NK-92 treated with Interleukin-12 subunit alpha and Interleukin-12 subunit beta, amount 100 ng/mL, for 24 hours (cell line): ENCODE data around the gene PLEKHA7.

ENCODE experiments used
- DNase-seq: peaks from one replicate; lab custom pipeline; 2025; lab: John Stamatoyannopoulos, UW

Gene PLEKHA7

DNA sequence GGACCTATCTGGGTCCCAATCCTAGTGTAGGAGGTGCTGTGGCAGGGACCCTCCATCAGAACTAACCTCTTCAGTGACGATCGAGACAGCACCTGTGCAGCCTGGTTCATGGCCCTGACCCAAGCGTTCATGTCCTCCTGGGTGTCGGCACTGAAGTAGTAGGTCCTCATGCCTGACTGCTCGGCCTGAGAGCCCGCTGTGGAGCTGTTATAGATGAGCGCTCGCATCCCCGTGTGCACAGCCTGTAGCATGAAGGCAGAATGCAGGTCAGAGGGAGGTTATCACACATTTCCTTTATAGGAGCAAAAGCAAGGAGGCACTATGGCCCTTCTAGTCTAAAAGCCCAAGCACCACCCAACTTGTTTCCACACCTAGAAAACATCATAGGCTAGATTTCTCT lies 172.7 kb downstream of the PLEKHA7 start:
- DNase-seq: no peak

DNA sequence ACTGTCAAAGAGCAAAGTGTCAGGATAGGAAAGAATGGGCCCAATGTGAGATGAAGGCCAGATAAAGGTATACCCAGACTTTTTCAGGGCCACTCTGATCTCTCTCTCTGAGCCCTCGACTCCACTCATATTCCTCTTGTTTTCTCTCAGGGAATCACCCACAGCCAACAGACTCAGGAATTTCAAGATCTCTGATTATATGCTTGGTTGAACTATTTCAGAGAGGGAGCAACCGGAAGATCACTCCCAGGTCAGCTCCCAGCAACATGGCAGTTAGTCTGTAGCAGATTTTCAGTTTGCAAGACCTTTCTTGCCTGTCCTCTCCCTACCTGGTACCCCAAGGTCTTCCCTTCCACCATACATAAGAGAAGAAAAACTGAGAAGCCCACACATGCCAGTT lies 173.3 kb downstream of the PLEKHA7 start:
- DNase-seq: no peak

DNA sequence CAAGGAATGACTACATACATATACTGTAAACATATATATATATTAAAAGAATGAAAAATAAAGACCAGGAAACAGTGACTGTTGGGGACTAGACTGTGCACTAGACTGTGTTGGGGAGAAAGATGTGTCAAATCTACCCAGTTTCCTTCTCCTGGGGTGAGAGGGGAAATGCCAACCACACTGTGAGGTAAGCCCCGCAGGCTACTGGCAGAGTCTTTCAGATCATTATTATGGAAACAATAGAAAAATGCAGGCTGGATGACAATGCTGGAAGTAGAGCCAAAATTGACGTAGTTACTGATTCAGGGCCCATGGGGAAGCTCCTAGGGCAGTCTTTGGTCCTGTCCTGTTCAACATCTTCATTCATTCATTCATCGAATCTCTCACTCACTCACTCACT lies 174.4 kb downstream of the PLEKHA7 start:
- DNase-seq: no peak

DNA sequence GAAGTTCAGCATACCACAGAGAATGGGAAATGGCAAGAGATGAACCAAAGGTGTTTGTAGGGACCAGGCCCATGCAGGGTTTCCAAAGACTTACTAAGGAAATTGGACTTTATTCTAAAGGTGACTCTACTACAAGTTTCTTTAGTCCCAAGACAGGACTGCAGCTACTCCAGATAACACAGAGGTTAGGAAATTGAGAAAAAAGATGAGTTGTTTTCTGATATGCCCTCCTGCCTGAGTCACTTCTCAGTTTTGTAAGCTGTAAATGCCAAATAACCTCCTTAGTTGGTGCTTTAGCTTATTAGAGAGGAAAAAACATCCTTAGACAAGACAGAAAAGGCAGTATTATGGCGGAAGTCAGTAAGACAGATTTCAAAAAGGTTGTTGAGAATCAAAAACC lies 179.8 kb downstream of the PLEKHA7 start:
- DNase-seq: no peak

DNA sequence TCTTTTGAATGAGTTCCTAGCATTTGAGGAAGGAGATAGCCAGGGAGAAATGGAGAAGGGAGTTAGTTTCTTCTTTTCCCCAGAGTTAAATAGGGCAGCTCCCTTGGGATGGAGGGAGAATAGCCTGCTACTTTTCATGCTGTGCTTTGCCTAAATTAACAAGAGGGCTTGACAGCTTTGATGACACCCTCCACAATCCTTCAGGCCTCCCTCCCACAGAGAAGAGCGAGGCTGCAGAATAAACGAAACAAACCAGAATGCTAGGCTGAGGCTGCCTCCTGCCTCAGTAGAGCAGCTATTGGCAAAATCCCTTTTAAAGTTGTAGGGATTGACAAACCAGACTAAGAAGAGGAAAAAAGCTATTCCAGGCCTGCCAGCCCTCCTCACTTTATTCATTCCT lies 181.2 kb downstream of the PLEKHA7 start:
- no peak for DNase-seq

DNA sequence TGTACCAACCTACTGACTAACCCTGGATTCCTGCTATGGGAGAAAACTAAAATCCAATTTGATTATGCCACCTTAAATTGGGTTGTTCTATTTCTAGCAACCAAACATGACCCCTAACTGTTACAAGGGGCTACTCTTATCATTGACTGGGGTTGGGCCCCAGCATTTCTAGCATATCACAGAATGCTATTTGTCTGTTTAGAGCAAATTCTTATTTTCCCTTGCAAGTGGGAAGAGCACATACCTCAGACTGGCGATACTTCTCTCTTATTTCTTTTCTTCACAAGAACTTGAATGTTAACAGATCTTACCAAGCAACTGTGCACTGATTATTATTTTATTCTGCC lies 182.0 kb downstream of the PLEKHA7 start:
- DNase-seq: no peak

DNA sequence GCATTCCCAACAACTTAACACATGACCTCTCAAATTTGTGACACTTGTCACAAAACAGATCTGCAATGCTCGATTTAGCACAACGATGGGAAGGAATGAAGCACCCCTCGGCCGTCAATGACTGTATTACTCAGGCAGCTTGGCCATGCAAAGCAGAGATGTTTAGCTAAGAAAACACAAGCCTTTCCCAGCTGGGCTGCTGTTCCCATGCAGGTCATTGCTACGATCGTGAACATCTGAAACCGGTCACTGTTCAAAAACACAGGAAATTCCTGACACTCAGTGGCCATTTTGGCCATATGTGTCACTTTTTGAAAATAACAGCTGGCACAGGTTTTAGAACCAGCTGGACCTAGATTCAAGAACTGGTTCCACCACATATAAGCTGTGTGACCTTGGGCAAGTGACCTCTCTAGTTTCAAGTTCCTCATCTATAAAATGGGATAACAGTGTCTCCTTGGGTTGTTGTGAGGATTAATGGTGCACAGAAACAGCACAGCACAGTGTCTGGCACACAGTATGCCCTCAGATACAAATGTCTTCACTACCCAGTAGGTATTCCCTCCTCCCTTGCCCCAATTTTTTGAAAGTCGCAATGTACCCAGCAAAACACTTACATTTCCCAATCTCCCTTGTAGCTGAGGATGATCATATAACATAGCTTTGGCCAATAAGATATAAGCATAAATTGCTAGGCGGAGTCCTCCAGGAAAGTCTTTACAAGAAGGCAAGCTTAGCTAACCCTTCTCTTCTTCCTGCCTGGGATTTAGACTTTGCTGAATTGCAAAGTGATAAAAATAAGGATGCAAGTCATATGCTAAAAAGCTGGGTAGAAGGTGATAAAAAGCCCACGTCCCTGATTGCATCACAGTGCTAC lies 182.7 kb downstream of the PLEKHA7 start:
- no peak for DNase-seq

DNA sequence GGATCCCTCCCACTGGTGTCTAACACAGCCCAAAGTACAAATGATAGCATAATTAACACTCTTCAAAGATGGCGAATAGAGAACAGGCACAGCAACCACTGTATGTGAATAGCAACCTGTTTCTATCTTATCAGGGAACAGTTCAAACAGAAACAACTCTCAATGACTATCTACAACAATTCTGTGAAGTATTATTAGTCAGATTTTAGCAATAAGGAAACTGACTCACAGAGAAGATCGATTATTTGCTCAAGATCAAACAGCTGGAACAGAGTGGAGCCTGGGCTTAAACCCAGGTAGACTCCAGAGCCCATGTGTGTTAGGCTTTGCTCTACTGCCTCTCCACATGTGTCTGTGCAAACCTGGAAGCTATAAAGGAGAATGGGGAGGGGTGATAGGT lies 187.1 kb downstream of the PLEKHA7 start:
- no peak for DNase-seq

DNA sequence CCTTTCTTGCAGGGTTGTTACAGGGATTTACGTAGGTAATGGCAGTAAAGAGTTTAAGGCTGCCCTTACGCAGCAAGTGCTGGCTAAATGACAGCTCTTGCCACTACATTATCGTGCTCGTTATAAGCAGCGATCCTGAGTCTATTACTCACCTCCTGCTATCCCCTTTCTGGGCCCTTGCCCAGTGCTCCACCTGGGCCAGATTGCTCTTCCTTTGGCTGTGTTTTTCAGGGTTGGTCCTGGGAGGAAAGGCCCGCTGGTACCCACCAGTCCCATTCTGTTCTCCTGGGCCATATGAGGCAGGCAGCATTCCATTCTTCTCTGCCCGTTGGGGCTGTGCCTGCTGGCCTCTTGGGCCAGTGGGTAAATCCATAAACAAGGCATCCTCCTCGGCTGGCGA lies 188.2 kb downstream of the PLEKHA7 start:
- DNase-seq: no peak

DNA sequence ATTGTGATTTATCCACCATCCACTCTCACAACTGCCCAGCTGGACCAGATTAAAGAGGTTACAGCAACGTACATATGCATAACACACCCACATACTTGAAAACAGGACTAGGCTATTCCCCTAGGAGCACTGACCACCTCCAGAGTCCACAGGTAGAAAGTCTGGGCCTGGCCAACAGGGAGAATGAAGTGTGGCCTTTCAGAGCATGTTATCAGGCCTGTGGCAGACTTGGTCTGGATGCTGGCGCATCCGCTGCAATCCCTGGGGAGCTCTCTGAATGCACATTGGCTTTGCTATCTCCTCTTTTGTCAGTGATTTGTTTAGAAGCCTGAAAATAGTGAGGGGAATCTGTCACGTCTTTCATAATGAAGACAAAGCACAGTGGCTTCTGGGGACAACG lies 189.1 kb downstream of the PLEKHA7 start:
- DNase-seq: no peak

DNA sequence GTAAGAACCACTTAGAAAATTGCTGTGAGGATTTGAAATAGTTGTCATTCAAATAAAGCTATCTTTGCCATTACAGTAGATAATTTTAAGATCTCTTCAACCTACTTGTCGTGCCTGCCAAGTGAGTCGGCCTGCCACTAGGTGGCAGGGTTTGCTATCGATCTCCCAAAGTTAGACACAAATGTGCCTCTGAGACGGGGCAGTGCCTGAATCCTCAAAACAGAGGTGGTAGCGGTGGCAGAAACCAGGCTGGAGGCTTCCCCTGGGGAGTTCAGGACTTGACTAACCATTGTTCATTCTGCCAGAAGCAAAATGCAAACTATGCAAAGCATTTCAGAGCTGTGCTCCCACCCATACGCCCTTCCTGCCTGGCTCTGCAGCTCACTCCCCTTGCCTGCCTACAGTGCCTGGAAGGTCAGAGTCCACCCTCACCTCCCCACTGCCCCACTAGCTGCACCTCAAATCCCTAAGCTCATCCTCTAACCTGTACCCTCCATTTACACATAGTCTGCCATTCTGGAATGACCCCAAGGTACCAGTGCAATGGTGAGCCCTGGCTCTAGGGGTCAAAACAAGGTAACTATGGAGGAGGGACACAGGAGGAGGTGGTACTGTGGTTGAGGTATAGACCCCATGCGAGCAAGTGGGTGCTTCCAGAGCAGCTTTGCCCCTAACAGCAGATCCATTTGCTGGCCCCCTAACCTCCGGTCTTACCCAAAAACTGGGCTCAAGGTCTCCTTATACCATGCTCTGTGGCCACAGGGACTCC lies 193.7 kb downstream of the PLEKHA7 start:
- DNase-seq: peak; percentile 18

DNA sequence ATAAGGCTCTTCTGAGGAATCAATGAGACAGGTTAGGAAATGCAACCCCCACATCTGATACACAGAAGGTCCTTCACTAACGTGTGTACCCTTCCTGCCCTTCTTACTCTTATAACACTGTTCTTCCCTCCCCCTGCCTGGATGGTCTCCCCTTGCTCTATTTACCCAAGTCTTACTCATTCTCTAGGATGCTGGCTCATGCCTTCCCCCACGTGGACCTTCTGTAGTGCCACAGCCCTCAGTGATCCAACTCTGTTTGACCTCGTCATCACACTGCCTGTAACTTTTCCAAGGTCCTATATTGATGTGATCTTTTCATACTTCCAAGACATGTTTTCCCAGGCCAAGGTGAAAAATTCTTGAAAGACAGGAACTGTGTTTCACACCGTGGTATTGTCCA lies 195.9 kb downstream of the PLEKHA7 start:
- DNase-seq: no peak

DNA sequence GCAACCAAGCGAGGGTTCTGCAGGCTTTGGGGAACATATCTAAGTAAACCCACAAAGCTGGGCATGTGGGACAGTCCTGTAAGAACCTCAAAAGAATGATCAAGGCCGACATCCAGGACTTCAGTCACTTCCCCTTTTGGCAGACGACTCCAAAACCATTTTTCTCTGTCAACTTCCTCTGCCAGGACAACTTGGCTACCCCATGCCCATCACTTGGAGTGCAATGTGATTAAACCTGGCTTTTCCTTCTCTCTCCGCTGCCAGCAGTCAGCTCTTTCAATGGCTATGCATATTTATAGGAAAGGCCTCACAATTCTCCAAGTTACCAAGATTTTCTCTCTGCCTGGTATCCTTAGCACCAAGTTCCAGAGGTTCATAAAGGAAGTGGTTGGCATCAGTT lies 196.9 kb downstream of the PLEKHA7 start:
- DNase-seq: no peak

DNA sequence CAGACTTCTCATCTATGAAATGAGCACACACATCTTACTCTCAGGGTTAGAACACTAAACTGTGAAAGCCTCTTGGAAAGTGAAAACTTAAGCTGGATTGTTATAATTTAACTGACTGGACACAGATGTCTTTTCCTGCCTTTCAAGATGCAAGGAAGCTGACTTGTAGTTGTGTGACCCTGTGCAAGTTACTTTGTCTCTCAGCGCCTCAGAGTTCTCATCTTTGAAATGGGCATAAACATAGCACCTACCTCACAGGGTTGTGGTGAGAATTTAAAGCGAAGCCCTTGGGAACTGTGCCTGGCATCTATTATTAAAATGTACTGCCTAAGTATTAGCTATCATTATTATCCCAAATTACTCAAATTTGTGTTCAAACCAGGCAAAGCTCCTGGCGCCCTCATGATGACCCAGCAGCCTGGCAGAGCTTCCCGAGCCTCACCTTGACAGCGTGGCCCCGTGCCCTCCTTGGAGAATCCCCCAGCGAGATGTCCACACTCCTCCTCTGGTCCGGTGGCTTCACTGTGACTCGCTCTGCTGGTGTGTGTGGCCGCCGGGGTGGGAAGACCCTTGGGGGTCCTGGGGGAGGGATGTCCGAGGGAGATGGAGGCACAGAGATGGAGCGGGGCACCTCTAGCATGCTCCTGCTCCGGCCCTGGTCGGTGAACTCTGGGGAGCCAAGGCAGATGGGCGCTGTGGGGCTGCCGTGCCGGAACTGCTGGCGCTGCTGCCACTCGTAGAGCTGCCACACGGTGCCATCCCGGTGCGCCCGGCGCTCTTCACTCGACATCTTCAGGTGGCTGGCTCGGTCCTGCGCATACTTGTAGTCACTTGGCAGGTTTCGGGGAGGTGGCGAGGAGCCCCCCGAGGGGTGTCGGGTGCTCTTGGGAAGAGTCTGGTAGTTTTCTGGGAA lies 197.6 kb downstream of the PLEKHA7 start:
- no peak for DNase-seq

DNA sequence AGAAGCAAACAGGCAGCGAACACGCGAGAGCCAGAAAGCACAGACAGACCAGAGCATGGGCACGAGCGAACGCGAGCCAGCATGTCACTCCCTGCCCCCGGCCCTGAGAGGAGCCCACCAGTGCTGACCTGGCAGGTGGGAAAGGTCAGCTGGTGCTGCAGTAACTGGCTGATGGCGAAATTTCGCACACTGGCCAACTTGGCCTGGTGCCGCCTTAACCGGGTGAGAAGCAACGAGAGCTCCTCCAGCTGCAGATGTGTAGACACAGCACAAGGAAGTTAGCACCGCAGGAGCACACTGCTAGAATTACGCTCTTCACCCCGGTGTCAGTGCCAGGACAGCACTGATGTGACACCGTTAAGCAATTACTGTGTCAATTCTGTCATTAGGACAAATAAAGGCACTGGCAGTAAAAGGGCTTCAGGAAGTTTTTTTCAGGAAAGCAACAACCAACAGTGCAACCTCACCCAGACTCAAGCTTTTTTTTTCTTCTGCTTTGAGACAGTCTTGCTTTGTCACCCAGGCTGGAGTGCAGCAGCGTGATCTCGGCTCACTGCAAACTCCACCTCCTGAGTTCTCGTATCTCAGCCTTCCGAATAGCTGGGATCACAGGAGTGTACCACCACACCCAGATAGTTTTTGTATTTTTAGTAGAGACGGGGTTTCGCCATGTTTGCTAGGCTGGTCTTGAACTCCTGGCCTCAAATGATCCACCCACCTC lies 199.0 kb downstream of the PLEKHA7 start:
- DNase-seq: no peak

DNA sequence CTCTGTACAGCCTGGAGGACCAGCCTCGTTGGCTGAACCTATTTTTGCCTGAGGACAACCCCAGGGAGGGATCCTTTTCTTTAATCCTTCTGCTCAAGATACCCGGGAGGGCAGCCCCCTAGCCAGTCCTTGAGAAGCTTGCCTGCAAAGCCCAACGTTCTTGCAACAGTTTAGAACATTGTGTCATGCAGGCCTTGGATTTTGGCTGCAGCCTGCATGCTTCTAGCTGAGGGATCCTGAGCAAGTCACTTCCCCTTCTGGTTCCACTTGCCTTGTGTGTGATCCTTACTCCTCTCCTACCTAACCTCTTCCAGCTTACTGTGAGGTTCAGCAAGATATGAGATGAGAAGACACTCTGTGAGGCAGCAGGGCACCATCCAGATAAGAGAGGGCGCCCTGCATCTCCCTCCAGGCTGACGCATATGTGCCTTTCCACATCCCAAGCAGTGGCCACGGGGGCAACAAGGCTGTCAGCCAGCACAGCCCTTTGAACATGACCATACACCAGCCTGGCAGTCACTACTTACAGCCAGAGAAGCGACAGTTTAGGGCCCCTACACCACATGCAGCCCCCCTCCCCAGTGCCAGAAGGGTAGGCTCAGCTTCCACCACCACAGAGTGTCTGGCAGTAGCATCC lies 199.7 kb downstream of the PLEKHA7 start:
- DNase-seq: no peak

DNA sequence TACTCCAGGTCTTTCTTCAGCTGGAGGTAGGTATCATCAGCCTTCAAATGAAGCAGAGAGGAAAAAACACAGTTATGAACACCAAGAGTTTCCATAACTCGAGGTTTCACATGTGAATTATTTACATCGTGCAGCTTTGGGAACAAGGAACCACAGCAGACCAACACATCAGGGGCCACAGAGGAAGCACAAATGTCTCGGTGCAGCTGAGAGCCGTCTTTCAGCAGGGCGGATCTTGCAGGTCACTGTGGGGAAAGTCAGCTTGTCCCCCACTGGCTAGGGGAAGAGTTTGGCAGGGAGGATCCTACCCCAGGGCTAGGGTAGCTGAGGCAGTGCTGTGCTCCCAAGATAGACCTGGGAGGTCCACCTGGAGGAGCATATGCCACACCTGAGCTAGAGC lies 201.1 kb downstream of the PLEKHA7 start:
- DNase-seq: no peak

DNA sequence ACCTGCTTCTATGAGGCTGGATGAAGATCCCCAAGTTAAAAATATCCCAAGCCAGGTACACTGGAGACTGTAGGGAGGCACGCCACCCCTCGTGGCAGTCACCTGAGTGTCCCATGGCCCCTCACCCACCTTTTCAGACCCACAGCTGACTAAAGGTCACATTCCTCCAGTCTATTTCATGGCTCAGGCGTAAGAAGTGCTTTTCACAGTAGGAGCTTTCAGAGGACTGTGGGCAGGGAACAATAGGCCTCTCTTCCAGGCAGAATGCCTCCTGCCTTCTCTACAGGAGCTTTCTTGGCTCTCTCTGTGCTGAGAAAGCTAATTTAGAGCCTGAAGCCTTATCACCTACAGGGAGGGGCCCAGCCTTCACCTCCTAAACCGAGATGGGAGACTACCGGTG lies 201.9 kb downstream of the PLEKHA7 start:
- no peak for DNase-seq

DNA sequence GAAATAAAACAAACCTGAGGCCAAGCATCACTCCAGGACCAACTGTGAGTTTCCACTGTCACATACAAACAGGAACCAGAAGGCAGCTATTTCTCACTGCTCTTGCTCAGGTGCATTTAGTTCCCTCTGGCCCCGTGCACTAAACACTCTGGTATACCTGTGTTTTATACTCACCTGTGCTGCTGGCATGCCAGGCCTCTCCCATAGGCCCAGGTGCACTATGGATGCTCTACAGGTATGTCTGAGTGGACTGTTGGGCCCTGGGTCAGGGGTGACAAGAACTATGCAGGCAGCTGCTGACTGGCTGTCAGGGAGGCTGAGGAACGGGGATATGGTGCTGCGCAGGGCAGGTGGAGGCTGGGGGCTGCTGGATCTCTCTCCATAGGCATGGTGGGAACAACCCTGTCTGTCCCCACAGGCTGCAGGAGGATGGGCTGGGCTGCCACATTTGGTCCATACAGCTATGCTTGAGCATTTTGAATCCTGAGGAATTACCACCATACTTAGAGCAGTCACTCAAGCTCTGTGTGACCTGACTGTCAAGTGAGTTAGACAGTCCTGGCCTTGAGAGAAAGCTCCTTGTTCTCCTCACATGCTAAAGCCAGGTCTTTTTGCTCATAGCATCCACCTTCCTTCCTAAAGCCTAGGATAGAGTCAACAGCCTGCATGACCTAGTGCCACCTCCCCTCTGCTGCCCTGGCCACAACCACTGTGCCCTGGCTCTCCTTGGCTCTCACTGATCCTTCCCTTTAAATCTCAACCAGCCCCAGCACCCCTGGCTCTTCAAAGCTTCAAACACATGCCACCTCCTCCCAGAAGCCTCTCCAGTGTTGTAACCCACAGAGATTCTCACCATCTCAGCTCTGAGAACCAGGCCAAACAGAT lies 202.8 kb downstream of the PLEKHA7 start:
- no peak for DNase-seq
